CD4-positive, alpha-beta T cell treated with Interleukin-2 at 100 ng/mL for 4 hours (primary cell): Measurements from ENCODE around the gene DCK.
"Not testable (repeated sequence)": the region's sequence is repeated elsewhere in the genome, so short reads cannot be mapped to it uniquely, and the experiment has no call there.

Experiments
- DNase-seq: peaks from one replicate; pipeline ENCODE4 v3.0.0-alpha.2; 2020; ENCODE audit warnings: low spot score

Gene DCK

DNA sequence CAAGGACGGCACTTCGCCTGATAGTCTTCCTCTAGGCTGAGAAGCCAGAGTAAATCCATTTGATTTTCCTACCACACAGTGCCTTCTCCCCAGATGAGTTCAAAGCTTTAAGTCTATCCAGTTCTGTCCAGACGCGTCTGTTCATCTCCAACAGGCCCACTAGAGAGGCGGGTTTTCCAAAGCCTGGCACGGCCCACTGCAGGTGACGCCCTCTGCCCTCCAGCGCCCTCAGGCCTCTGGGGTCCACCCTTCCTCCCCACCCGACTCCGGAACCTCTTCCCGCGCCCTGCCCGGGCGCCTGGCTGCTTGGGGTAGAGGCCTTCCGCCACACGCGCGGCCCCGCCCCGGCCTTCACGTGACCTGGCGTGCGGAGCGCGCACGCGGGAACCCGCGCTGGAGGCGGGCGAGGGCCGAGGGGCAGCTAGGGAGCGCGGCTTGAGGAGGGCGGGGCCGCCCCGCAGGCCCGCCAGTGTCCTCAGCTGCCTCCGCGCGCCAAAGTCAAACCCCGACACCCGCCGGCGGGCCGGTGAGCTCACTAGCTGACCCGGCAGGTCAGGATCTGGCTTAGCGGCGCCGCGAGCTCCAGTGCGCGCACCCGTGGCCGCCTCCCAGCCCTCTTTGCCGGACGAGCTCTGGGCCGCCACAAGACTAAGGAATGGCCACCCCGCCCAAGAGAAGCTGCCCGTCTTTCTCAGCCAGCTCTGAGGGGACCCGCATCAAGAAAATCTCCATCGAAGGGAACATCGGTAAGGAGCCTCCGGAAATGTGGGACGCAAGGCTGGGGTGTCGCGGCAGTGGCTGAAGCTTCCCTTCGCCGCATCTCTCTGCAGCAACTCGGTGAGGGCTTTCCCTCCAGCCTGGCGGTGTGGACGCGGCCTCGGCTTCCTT lies at the start of gene DCK:
Gene DCK, plus strand, starts transcription at position 469 of the 888 bp plus-strand sequence. Its CDS starts 187 bp downstream, at position 656.
- peak; percentile 80 for DNase-seq

DNA sequence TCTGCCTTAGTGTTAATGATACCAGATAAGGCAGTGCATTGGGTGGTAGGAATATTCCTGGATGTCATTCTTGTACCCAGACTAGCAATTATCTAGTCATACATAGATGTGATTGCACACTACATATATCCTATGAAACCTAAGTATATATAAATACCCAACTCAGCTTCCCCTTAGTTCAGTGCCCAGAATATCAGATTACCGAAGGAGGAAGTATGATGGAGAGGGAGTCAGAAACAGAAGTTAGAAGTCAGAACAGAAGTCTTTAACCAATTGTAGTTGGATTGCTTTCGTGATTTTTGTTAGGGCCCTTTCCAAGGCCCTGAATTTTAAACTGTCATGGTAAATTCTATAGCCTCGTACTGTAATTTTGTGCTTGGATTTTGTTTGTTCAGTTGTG lies 48.4 kb upstream of the DCK start:
- no peak for DNase-seq

DNA sequence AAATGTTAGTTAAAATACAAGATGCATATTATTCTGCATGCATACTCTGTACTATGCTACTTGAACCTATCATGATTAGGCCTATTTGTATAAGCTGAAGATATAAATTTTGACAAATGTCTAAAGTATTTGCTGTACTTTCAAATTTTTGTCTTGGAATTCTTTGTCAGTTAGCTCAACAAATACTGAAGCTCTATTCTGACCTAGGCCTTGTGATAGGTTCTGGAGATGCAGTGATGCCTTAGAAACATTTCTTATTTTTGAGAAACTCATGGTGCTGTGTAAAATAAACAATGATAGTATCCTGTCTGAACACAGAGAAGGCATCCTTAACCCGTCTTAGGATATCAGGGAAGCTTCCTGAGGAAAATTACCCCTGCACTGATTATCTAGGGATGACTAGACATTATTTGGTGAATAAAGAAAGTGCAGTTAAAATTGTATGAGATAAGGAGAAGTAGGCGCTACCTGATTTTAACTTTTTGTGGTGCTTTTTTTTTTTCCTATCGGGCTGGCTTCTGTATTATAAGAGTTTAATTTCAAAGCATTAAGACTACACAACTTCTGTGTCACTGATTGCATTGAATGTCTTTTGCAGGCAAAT lies 47.9 kb upstream of the DCK start:
- DNase-seq: no peak

DNA sequence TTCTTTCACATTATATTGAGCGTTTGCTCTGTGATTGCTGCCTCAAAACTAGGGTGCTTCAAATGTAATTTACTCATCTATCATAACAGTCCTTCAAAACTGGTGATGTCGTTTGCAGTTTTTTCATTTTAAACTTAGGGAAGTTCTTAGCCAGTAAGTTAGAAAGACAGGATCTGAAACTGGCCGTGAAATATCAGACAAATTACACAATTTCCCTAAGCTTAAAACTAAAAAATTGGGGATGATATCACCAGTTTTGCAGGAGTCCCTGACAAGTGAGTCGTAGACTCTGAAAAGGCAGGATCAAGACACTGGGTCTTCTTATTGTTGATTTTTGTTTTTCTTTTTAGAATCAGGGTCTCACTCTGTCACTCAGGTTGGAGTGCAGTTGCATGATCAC lies 46.5 kb upstream of the DCK start:
- no peak for DNase-seq

DNA sequence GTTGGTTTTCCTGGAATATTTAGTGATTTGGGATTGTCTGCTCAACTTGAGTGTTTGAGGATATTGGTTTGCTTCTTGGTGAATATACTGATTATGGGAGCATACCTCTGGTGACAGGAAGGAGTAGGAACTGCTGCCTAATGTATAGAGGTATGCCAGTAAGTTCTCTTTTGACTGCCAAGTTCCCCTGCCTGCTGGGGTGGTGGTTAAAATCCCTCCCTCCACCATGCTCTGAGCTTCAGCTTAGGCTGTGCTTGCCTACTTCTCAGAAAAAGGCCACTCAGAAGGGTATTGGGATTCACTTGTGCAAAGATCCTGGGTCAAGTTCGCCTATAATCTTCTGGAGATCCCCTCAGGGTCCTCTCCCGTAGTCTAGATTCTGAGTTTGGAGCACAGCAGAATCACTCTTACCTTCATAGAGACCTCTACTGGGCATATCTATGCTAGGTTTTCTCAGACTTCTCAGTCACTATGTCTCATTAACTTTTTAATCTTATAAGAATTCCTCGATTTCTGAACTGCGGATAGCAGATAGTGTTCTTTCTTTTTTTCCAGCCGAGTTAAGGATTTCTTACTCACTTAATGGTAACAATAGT lies 44.7 kb upstream of the DCK start:
- no peak for DNase-seq

DNA sequence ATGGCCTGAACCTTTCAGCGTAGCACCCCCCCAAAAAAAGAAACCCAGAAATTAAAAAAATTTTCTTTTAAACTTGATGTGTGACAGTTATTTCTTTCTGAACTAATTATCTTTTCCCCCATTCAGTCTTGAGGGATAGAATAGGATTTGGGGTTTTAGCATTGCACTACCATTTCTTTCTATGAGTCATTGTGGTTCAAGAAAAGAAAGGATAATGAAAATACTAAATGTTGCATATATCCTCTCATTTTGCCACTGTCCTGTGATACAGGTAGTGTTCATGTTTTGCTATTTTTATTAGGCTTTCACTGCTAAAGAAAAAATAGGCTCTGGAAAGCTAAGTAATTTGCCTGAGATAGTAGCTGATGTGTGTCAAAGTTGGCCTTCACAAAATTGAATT lies 39.4 kb upstream of the DCK start:
- DNase-seq: no peak

DNA sequence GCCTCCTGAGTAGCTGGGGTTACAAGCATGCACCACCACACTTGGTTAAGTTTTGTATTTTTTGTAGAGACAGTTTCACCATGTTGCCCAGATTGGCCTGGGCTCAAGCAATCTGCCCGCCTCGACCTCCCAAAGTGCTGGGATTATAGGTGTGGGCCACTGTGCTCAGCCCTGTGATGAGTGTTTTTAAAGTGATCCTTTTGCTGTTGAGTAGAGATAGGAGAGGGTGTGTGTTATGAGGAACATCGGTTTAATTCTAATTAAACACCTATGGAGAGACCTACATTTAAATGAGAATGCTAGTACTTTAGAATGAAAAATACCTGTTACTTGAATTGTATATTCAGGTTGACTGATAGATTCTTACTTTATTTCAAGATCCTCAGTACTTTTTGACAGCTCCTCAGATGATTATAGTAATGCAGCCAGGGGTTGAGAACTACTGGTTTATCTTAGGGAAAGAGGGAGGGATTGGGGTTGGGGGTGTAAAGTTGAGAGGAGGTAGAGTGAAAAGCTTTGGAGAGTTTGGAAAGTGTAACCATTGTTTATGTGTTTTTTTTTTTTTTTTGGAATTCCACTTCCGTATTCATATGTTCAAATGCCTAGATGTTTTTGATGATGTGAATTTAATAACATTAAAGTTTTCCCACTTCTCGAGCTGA lies 36.8 kb upstream of the DCK start:
- no peak for DNase-seq

DNA sequence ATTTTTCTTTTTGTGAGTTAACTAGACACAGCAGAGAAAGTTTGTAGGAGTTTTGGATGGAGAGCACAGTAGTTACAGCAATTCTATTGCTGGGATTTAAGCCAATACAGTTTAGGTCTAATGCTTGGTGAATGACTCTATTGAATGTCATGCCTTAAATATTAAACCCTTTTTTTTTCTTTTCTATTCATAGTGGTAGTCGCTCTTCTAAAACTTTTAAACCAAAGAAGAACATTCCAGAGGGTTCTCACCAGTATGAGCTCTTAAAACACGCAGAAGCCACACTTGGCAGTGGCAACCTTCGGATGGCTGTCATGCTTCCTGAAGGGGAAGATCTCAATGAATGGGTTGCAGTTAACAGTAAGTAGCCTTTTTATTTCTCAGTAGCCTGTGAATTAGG lies 34.8 kb upstream of the DCK start:
- DNase-seq: no peak

DNA sequence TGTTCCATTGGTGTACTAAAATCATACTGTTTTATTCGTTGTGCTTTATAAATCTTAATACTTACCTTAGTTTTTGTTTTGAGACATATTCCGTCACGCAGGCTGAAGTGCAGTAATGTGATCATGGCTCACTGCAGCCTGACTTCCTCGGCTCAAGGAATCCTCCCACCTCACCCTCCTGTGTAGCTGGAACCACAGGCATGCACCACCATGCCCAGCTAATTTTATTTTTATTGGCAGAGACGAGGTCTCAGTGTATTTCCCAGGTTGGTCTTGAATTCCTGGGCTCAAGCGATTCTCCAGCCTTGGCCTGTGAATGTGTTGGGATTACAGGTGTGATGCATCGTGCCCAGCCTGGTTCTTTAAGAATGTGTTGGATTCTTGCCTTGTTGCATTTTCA lies 24.4 kb upstream of the DCK start:
- no peak for DNase-seq

DNA sequence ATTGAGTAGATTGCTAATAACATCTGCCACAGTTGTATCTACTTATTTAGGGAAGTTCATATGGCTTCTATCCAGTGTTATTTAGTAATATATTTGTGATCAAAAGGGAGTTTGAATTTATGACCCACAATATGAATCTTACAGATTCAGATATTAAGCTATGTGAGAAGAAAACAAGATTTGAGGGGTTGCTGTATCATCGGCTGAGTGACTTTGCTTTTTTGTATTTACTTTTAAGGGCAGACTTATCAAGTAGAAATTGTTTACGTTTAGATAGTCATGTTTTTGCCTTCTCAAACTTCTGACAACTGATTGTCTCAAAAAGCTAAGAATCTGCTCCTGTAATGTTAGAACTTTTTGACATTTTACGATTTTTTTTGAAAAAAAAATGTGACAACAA lies 17.2 kb upstream of the DCK start:
- DNase-seq: no peak

DNA sequence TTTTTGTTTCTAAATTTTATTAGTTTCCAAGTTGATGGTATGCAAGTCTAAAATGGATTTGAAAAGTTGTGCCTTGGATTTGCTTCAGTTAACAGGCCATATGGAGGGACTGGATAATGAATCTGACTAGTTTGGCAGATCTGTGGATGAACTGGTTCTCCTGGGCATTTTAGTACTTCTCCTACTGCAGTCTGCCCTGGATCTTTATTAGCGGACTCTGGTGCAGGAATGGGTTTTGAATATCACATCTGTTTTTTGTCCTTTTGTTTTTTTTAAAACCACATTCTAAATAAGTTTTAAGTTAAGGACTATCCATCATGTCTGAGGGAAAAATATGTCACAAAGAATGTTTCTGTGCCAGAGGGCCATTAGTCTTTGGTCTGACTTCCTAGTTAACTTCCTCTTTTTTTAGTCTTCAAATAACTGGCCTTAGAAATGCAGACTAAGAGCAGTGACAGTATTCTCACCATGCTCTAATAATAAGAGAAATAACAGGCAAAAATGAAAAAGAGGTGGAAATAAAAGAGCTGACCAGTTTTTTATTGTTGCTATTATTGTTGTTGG lies 13.9 kb upstream of the DCK start:
- no peak for DNase-seq

DNA sequence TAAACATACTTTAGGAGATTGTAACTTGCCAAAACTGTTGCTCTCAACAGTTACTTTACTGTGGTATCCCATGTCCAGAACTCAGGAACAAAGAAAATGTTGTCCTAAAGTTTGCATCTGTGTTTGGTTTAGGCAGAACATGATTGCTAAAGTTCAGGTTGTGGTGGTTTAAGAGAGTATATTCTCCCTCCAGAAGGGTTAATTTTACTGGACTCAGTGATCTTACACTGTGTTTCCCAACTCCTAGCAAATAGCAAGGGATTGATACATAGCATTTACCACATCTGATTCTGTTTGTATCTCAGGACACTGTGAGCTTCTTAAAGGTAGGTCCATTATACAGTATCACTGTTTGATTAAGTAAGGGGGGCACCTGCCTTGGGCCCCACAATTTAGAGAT lies 13.3 kb upstream of the DCK start:
- no peak for DNase-seq

DNA sequence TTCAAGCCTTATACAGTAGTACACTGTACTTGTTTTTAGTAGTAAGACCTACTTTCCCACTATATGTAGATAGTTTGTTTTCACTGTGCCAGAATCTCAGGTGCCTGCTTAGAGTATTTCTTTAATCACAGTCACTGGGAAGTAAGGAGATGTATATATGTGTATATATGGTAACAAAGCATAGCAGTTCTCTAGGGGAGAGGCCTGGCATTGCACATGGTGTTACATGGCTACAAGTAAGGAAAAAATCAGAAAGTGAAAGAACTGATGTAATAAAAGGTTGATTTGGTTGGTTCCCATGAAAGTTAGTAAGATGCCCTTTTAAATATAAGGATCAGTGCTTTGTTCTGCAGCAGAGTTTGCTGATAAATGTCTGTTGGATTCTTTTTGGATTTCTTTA lies 9.3 kb upstream of the DCK start:
- DNase-seq: no peak

DNA sequence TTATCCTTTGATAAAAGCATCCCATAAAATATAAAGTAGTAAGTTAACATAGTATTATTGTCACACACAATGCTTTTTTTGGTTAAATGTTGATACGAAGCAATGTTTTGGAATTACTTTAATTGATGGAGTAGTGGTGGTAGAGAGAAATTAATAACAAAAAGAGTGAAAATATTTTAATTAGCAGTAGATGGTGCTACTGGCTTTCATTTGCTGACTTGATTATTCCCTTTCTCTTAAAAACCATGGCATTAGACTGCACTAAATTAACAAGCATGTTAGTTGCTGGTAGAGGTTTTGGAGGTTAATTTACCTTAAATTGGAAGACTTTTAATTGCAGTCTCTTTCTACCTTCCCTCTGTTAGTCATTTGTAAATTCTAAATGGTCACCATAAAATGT lies 8.9 kb upstream of the DCK start:
- DNase-seq: peak; percentile 26

DNA sequence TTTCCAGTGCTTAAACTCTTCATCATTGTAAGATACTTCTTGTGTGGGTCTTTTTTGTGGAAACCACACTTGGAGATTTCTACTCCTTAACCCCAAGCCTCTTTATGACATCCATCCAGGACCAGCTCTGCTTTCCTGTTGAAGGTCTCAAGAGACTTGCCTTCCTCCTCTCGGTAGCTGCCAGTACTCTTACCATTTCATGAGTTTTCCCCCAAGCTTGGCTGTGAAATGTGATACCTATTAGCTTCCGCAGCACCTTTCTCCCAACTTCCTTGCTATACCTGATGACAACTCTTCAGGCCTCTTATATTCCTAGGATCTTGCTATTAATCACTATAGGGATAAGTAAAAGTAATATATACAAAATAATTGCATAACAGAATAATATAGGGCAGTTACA lies 1.9 kb upstream of the DCK start:
- DNase-seq: no peak

DNA sequence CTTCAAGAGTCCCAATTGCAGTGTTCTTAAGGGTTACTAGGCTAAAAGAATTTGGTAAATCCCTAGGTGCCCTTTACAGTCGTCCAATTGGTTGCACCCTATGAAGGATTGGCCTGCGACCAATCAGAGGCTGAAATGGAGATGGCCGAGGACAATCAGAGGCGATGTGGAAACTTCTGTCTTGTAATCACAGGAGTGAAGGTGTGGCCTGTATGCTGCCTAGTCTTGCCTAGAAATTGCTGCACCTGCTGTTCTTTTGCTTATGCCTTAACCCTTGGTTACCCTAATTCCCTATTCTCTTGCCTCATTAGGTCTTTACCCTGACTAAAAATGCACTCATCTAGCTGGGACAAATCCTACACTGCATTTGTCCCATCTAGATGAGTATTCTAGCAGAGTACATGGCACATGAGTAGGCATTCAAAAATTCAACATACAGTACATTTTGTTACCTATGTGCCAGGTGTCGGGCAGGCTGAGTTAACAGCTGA lies 1.0 kb upstream of the DCK start:
- no peak for DNase-seq

DNA sequence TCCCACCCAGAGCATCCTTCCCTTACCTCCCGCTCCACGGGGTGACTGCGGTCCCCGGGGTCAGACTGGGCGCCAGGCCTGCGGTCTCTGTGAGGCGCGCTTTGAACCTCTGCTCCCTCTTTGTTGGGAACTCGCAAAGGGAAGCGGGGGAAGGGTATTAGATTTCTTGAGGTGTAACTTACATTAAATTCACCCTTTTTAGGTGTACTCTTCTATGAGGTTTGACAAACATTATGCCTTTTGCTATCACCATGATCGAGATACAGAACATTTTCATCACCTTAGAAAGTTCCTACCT lies 569 bp downstream of the DCK start:
- no peak for DNase-seq

DNA sequence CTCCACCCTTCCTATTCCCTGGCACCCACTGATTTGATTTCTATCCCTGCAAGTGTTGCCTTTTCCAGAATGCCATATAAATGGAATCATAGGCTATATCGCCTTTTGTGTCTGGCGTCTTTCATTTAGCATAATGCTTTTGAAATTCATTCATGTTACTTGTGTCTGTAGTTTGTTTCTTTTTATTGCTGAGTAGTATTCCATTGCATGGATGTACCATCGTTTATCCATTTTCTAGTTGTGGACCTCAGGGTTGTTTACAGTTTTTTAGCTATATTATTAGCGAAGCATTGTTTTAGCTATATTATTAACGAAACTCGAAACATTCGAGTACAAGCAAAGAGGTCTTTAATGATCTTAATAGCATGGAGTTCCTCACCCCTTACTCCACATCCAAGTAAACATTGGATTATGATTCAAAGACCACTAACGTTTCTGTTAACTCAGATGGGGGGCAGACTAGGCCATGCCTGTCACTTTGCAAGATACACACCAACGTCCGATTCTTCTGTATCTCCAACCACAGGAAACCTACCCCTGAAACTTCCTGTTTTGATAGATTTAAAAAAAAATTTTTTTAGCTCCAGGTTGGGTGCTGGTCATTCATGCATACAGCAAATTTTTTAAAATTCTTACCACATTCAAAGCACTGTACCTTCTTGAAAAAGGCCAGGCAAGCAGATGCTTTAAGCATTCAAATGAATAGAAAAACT lies 1.1 kb downstream of the DCK start:
- DNase-seq: no peak

DNA sequence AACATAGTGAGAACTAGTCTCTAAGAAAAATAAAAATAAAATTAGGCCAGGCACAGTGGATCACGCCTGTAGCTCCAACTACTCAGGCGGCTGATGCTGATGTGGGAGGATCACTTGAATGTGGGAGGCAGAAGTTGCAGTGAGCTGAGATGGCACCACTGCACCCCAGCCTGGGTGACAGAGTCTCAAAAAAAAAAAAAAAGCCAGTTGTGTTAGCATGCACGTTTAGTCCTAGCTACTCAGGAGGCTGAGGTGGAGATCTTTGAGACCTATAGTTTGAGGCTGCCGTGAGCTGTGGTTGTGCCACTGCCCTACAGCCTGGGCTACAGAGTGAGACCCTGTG lies 2.5 kb downstream of the DCK start:
- DNase-seq: no peak

DNA sequence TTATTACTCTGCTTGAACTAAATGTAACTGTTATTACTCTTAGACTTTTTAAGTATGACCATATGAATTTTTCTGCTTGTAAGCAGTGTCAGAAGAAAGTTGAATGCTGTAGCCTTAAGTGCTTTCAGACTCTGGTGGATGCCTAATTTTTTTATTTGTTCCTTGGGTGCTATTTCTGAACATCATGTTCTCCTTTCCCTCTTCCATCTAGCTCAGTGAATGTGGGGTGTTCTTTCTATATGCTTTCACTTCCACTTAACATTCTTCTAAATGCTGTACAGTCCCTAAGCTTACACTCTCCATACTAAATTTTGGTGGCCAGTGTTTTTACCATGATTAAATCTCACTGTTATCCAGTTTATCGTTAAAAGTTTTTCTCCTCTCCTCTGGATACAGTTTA lies 3.6 kb downstream of the DCK start:
- DNase-seq: no peak

DNA sequence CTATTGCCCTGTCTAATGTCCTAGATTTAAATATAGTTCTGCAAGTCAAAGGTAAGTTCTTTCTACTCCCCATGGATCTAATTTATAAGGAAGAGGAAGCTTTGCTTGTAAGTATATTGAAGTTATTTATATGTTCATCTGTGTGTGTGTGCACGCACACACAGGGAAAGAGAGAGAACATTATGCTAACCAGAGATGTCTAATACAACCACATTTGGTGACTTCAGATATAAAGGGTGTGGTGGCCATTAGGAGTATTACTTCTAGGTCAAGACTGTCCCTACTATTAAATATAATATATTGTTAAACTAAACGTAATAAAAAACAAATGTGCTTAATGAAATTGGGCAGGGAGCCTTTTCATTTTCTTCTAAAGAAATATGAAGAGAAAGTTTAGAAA lies 4.1 kb downstream of the DCK start:
- DNase-seq: no peak

DNA sequence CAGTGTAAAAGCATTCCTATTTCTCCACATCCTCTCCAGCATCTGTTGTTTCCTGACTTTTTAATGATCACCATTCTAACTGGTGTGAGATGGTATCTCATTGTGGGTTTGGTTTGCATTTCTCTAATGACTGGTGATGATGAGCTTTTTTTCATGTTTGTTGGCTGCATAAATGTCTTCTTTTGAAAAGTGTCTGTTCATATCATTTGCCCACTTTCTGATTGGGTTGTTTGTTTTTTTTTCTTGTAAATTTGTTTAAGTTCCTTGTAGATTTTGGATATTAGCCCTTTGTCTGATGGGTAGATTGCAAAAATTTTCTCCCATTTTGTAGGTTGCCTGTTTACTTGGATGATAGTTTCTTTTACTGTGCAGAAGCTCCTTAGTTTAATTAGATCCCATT lies 6.2 kb downstream of the DCK start:
- not testable (repeated sequence) for DNase-seq
